GM19193 (cell line): ENCODE data around the gene IRX4.

ENCODE experiments used
- POLR2A ChIP-seq: IDR thresholded peaks from 4 replicates; pipeline ENCODE4 v1.6.1; 2011; ENCODE audit not compliant: insufficient read depth, insufficient read length; ENCODE audit errors: extremely low read depth

The IRX4 gene

DNA sequence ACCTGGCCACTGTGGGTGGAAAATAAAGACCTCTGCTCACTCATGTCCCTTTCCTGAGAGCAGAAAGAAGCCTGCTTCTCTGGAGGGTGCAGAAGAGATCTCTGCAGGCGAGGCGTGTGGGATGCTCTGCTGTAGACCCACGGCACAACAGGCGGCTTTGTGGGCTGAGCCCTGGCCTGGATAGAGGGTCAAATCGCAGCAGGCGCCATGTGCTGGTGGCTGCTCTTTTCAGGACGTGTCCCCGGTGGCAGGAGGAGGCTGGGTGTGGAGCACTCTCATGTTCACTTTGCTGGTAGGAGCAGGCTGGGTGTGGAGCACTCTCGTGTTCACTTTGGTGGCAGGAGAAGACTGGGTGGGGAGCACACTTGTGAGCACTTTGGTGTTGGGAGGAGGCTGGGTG is 35.1 kb downstream of the IRX4 start:
- no peak for TF ChIP-seq POLR2A

GRCh38 chr5:1847056-1847455 is 35.7 kb downstream of the IRX4 start:
- no peak for TF ChIP-seq POLR2A

GRCh38 chr5:1846583-1846982 is 36.1 kb downstream of the IRX4 start:
- TF ChIP-seq POLR2A: no peak

- no peak for TF ChIP-seq POLR2A
Measured at GRCh38 chr5:1845696-1846095, 37.0 kb downstream of the IRX4 start.

GRCh38 chr5:1844708-1845436 is 37.9 kb downstream of the IRX4 start:
- TF ChIP-seq POLR2A: no peak

GRCh38 chr5:1842004-1842819 is 40.5 kb downstream of the IRX4 start:
- no peak for TF ChIP-seq POLR2A

GRCh38 chr5:1840741-1841521 is 41.8 kb downstream of the IRX4 start:
- TF ChIP-seq POLR2A: no peak

- TF ChIP-seq POLR2A: no peak
Measured at GRCh38 chr5:1840071-1840547, 42.6 kb downstream of the IRX4 start.

DNA sequence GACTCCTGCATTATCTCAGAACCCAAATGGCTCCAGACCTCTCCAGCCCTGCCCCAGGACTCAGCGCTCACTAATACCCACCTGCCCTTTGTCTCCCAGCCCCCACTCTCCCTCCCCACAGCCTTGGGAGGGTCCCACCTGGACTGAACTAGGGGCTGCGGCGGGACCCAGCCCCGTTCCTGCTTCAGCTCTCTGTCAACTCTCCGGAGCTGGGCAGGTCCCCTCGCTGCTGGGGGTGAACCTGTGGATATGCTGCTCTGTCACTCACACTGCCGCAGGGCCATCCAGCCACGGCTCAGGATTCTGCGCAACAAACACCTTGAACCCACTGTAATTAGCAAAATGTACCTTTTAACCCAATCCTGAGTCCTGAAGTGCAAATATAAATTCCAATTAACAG is 44.7 kb downstream of the IRX4 start:
- no peak for TF ChIP-seq POLR2A

GRCh38 chr5:1836891-1837880 is 45.5 kb downstream of the IRX4 start:
- no peak for TF ChIP-seq POLR2A

DNA sequence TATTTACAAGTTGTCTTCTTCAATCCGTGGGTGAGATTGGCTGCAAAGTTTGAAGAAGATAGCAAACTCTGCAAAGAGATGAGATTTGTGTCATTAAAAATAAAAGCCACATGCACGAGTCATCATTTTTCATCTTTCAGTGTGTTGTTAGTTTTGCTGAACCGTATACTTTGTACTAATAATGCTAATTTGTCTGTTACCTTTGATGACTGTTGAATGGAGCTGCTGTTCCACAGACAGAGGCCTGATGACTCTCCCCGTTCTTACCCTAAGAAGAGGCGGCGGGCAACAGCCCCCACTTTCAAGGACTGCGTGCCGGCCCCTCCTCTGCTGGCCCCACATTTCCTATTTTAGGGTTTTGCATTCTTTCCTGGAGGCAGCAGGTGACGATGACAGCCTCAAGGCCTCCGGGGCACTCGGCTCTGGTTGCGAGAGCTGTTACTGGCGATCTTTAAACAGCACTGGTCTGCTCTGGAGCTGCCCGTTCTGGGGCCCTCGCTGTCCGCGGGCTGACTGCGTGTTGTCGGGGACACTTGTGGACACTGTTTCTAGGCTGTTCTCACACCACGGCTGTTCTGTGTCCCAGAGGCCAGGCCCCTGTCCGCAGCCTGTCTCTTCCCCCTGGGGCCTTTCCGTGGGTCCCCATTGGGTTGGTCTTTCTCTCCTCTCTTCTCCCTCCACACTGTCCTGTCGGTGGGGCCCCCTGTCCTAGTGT is 46.4 kb downstream of the IRX4 start:
- no peak for TF ChIP-seq POLR2A

DNA sequence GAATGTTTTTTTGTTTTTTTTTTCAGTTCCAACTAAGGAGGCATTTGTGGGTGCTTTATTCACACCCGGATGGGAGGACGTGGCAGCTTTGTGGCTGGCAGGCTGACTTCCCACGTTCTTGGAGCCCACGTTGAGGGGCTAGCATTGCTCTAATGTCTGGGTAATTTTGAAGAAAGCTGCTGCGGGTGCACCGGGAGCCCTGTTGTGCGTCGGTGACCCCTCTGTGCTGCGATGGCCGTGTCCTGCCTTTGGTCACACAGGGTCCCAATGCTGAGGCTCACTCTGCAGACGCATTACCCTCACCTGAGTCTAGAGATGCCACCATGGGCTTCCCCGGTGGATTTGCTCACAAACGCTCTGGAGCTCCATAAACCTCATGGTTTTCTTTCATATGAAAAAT is 47.3 kb downstream of the IRX4 start:
- no peak for TF ChIP-seq POLR2A

- TF ChIP-seq POLR2A: no peak
Measured at GRCh38 chr5:1834721-1835429, 47.9 kb downstream of the IRX4 start.
